ENCODE results near the gene CAV3. TPM values are rescaled to one million over a fixed set of nuclear protein-coding genes. Genes with fewer than 3 reads are reported as not detected.

Gene CAV3
- total and polyA plus RNA-seq, 2 donors (not counting 3 experiments of a cell fraction or from before 2014, with no cell fraction given) = not detected

DNA sequence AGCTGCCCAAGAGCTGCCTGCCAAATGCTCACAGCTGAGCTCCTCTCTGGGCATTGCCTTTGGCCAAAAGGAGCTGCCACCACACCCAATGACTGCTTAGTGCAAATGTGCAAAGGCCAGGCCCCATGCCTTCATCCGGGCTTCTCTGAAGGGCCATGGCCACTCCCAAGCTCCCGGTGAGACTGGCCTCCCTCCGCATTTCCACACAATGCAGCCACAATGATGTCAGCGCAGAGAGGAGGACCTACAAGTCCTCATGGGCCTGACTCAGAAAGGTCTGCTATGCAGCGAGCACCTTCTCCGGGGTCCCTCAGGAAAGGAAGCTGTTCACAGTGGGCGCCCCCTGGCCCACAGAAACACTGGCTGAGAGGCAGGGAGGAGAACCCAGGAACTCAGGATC, 23.1 kb downstream of the CAV3 start:
- intact Hi-C loops (cut with micrococcal nuclease) = no loop called here
- Histone ChIP-seq H3K79me2 (ENCODE audit: control insufficient read depth, insufficient read depth, low read length) (no peaks in the 10 kb centered on the region), H3K4me1 (ENCODE audit: control insufficient read depth, extremely low read depth, insufficient read depth, low read length) (no peaks in the 10 kb centered on the region), H3K4me2 (ENCODE audit: insufficient read depth, low read length) (no peak overlapping the region), H3K27me3 (ENCODE audit: control insufficient read depth in 2 of 2, insufficient read depth in 2 of 2, low read length in 2 of 2) (no peaks in the 10 kb centered on the region), H3K36me3 (ENCODE audit: control insufficient read depth in 2 of 2, extremely low read depth in 1 of 2, insufficient read depth in 2 of 2, low read length in 2 of 2) (no peaks in the 10 kb centered on the region), H3K9ac (replicated peaks; ENCODE audit: extremely low read depth, insufficient read depth, low read length) (no peak overlapping the region), H4K20me1 (replicated peaks; ENCODE audit: control insufficient read depth, extremely low read depth, insufficient read depth, low read length) (no peaks in the 10 kb centered on the region), H3K27ac (ENCODE audit: insufficient read depth, low read depth, low read length) (no peak overlapping the region), H3K9me1 (replicated peaks; ENCODE audit: control insufficient read depth, extremely low read depth, insufficient read depth, low read length) (no peaks in the 10 kb centered on the region), H2AFZ (ENCODE audit: low read depth, low read length) (no peak overlapping the region), H3K4me3 (replicated peaks in 1 of 3; ENCODE audit: insufficient read depth in 1 of 3, low read depth in 1 of 3, low read length in 3 of 3) (no peak overlapping the region), H3K9me3 (replicated peaks; ENCODE audit: control insufficient read depth, insufficient read depth, low read length) (no peaks in the 10 kb centered on the region)
- ChIA-PET POLR2A (no interaction called here), CTCF (interaction anchor here (1.5 kb wide), 1 partner anchor 13 kb away, joined by 7 read pairs; the partner anchor contains the start of gene OXTR)
- dilution Hi-C loops (cut with MboI; ENCODE audit: extremely low pct_ligation_motif_present, low sequenced_read_pairs) = no loop called here
- FAIRE-seq (no peak), DNase-seq (ENCODE audit: low read depth, low spot score) (no peak)
- TF ChIP-seq POLR2A (IDR thresholded peaks at IDR 0.05; ENCODE audit: low read depth, low read length) (no peak), MYC (IDR thresholded peaks at IDR 0.05; ENCODE audit: low read depth, low read length) (no peak), GATA2 (IDR thresholded peaks at IDR 0.05; ENCODE audit: insufficient read depth, insufficient read length, low read depth, low read length) (no peak), JUN (IDR thresholded peaks at IDR 0.05; ENCODE audit: borderline replicate concordance, insufficient read depth, insufficient read length, low read depth) (no peak)
- TF ChIP-seq, protein P1, sequence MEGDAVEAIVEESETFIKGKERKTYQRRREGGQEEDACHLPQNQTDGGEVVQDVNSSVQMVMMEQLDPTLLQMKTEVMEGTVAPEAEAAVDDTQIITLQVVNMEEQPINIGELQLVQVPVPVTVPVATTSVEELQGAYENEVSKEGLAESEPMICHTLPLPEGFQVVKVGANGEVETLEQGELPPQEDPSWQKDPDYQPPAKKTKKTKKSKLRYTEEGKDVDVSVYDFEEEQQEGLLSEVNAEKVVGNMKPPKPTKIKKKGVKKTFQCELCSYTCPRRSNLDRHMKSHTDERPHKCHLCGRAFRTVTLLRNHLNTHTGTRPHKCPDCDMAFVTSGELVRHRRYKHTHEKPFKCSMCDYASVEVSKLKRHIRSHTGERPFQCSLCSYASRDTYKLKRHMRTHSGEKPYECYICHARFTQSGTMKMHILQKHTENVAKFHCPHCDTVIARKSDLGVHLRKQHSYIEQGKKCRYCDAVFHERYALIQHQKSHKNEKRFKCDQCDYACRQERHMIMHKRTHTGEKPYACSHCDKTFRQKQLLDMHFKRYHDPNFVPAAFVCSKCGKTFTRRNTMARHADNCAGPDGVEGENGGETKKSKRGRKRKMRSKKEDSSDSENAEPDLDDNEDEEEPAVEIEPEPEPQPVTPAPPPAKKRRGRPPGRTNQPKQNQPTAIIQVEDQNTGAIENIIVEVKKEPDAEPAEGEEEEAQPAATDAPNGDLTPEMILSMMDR (IDR thresholded peaks at IDR 0.05; ENCODE audit: extremely low read depth in 1 of 2, insufficient read depth in 1 of 2, low read depth in 1 of 2, low read length in 2 of 2) = no peak
- TF ChIP-seq, protein P2, sequence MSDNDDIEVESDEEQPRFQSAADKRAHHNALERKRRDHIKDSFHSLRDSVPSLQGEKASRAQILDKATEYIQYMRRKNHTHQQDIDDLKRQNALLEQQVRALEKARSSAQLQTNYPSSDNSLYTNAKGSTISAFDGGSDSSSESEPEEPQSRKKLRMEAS (IDR thresholded peaks at IDR 0.05; ENCODE audit: insufficient read depth, insufficient read length) = no peak
- BruUV-seq (replicated peaks) = no TSS peak
